Stomach (tissue), 9 donors: ENCODE results near the gene MMP13. TPM values are rescaled to one million over a fixed set of nuclear protein-coding genes. Genes with fewer than 3 reads are reported as not detected.

Experiments used
- DNase-seq, 2 donors: peaks; one replicate each; pipeline versions ENCODE4 v3.0.0 to v3.0.0-alpha.2; 2013 to 2019
- H3K27ac ChIP-seq, 5 donors: fragments of 200-600 bp in 4 of 5; sonication (generic) in 4 of 5; one replicate each; pipeline ENCODE4 v1.5.1; 2013 to 2019; ENCODE audit warnings: mild to moderate bottlenecking in 1 of 5, moderate library complexity in 1 of 5
- H3K27me3 ChIP-seq, 3 donors: fragments of 200-600 bp; sonication (generic); one replicate each; pipeline ENCODE4 v1.5.1; 2017 to 2019; ENCODE audit warnings: mixed run types in 1 of 3
- H3K36me3 ChIP-seq, 4 donors: fragments of 200-600 bp; sonication (generic); 1 replicate in 3 of 4; 2 replicates in 1 of 4; pipeline ENCODE4 v1.5.1; 2016 to 2019
- H3K4me1 ChIP-seq, 4 donors: fragments of 200-600 bp; sonication (generic); one replicate each; pipeline ENCODE4 v1.5.1; 2016 to 2019
- H3K4me3 ChIP-seq, 4 donors: fragments of 200-600 bp; sonication (generic) in 3 of 4; one replicate each; pipeline ENCODE4 v1.5.1; 2016 to 2019; ENCODE audit warnings: mild to moderate bottlenecking in 1 of 4
- H3K9me3 ChIP-seq, 4 donors: fragments of 200-600 bp; sonication (generic); one replicate each; pipeline ENCODE4 v1.5.1; 2016 to 2019
- EP300 ChIP-seq: sonication (generic); formaldehyde crosslinking; IDR thresholded peaks from one replicate; pipeline ENCODE4 v1.6.1; 2017; ENCODE audit warnings: antibody characterized with exemption
- POLR2A ChIP-seq, 4 donors: fragments of 450-650 bp; IDR thresholded peaks; one replicate each; pipeline ENCODE4 v1.6.1; 2016; ENCODE audit warnings: antibody characterized with exemption in 4 of 4, control low read depth in 2 of 4, mild to moderate bottlenecking in 1 of 4, moderate library complexity in 1 of 4
- POLR2AphosphoS5 ChIP-seq, 3 donors: sonication (generic); formaldehyde crosslinking; IDR thresholded peaks; one replicate each; pipeline ENCODE4 v1.6.1; 2016; ENCODE audit warnings: antibody characterized with exemption in 3 of 3
- WGBS, 5 donors: extraction: QIAGEN DNeasy Blood & Tissue Kit in 3 of 5; methylation state at CpG; one replicate each; pipeline versions ENCODE4 v1.1.5 to v1.1.7; 2013 to 2018; 5-methylcytosine and 5-hydroxymethylcytosine counted together
- intact Hi-C: fragments of 100-400 bp; cut with DNase I; formaldehyde crosslinking; loops from one replicate; pipeline ENCODE4 v1.15.1; 2023; ENCODE audit warnings: low total_unique reads
- polyA plus RNA-seq, 3 donors: library from polyadenylated mRNA; stranded (reverse); fragments of 200-250 nt; gene quantifications; one replicate each; pipeline ENCODE4 v1.2.3, GENCODE V29; 2013
- total RNA-seq, 5 donors: library from RNA; depleted of rRNA; stranded (reverse); fragments of >200 nt; gene quantifications; one replicate each; pipeline versions ENCODE4 v1.1.0 to v1.2.3, GENCODE V29; 2014 to 2016
- TF ChIP-seq, protein P1 (sequence below), 7 experiments: fragments of 450-650 bp in 4 of 7; fragments of 200-600 bp in 3 of 7; sonication (generic) in 3 of 7; IDR thresholded peaks; one replicate each; pipeline ENCODE4 v1.5.1; 2016 to 2019; ENCODE audit warnings: antibody characterized with exemption in 7 of 7, control low read depth in 2 of 7, mild to moderate bottlenecking in 1 of 7
- donor health status: healthy with polysubstance abuse.
- donor health status: Bipolar disorder and iron deficiency.
- donor health status: healthy.

Gene MMP13
- total and polyA plus RNA-seq, 8 donors = 0.25 TPM; not detected in 7

DNA sequence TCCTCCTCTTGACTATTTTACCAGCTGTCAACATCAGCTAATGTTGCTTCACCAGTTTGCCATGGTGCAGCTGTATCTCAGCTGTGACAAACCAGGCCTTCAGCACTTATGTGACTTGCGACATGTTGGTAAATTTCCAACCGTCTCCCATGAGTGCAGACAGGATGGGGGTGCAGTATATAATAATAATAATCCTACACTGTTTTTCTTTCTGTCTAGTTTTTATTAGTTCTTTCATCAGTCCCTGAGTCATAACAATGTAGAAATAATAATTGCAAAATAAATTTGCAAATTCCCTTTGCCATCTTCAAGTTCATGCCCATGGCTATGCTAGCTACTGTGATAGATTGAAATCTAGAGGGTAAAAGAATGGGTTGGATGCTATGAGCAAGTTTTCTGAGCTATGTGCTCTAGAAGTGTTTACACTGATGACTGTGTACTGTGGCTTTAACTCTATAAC, 4.9 kb downstream of the MMP13 start:
- no peak for DNase-seq
- 78 to 91% (median 83%) methylated on average over 2 of the region's 2 CpGs for WGBS, 5 donors
- TF ChIP-seq POLR2A (IDR thresholded peaks at IDR 0.05) = no peak
- TF ChIP-seq, protein P1, sequence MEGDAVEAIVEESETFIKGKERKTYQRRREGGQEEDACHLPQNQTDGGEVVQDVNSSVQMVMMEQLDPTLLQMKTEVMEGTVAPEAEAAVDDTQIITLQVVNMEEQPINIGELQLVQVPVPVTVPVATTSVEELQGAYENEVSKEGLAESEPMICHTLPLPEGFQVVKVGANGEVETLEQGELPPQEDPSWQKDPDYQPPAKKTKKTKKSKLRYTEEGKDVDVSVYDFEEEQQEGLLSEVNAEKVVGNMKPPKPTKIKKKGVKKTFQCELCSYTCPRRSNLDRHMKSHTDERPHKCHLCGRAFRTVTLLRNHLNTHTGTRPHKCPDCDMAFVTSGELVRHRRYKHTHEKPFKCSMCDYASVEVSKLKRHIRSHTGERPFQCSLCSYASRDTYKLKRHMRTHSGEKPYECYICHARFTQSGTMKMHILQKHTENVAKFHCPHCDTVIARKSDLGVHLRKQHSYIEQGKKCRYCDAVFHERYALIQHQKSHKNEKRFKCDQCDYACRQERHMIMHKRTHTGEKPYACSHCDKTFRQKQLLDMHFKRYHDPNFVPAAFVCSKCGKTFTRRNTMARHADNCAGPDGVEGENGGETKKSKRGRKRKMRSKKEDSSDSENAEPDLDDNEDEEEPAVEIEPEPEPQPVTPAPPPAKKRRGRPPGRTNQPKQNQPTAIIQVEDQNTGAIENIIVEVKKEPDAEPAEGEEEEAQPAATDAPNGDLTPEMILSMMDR (IDR thresholded peaks at IDR 0.05) = no peak
- no peak for TF ChIP-seq EP300
- no peak for TF ChIP-seq POLR2AphosphoS5 (IDR thresholded peaks at IDR 0.05)
- intact Hi-C loops = no loop called here
- no peaks in the 10 kb centered on the region for H3K36me3 ChIP-seq
- H3K4me3 ChIP-seq = no peak overlapping the region
- H3K9me3 ChIP-seq = no peaks in the 10 kb centered on the region
- no peak overlapping the region for H3K27ac ChIP-seq
- no peaks in the 10 kb centered on the region for H3K27me3 ChIP-seq
- H3K4me1 ChIP-seq = no peaks in the 10 kb centered on the region

GRCh38 chr11:102946237-102946636, 9.3 kb downstream of the MMP13 start:
- Histone ChIP-seq H3K4me1 (peaks cover 0 to 2% (median under 1%) of the 10 kb centered on the region in 4 donors), H3K27ac (no peak overlapping the region), H3K4me3 (no peak overlapping the region), H3K9me3 (no peaks in the 10 kb centered on the region), H3K36me3 (no peaks in the 10 kb centered on the region), H3K27me3 (peaks cover 0 to 8% (median 0%) of the 10 kb centered on the region in 3 donors)
- TF ChIP-seq POLR2A (IDR thresholded peaks at IDR 0.05) = no peak
- no peak for TF ChIP-seq EP300
- intact Hi-C loops = no loop called here
- DNase-seq = no peak
- WGBS, 5 donors = 16 to 46% (median 35%) methylated on average over 3 of the region's 3 CpGs

DNA sequence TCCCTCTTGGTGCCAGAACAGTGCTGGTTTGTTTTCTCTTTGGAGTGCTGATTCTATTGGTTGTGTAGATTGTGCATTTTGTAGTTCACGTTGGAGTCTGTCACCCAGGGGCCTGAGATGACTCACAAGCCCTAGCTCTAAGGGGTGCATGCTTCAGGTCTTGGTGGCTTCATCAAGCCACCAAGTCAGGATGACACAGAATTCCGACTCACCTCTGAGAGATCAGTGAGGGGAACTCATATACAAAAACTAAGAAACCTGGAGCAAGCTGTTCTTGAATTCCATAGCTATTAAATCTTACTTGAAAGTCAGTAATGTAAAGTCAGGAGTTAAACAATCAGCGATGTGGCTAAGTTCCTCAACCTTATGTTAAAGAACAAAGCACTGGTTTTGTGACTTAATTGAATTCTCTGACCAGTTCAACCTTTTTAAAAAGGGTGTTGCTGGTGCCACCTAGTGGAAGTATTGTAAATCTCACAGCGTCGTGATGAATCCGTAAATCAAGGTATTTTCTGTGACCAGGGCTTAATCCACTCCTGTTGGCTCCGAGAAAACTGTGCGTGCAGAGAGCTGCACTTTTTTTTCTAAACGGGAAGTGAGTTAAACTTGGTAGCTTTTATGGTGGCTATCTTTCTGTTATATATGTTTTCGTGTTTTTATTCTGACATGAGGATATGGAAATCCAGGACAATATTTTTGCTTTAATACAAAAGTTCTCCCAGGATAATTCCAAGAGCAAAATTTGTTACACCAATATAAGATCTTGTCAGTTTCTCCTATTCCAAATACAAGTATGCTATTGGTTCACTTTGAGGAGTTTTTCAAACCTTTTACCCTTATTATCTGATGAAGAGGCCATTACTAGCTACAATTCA, 14.6 kb downstream of the MMP13 start:
- 15 to 19% (median 16%) methylated on average over 10 of the region's 10 CpGs for WGBS, 5 donors
- intact Hi-C loops = no loop called here

DNA sequence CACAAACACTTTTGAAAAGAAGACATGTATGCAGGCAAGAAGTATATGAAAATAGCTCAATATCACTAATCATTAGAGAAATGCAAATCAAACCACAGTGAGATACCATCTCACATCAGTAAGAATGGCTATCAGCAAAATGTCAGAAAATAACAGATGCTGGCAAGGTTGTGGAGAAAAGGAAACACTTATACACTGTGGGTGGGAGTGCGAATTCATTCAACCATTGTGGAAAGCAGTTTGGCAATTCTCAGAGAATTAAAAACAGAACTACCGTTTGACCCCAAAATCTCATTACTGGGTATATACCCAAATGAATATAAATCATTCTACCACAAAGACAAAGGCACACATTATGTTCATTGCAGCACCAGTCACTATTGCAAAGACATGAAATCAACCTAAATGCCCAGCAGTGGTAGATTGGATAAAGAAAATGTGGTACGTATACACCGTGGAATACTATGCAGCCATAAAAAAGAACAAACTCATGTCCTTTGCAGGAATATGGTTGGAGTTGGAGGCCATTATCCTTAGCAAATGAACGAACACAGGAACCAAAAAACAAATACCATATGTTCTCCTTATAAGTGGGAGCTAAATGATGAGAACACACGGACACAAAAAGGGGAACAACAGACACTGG, 18.5 kb downstream of the MMP13 start:
- Histone ChIP-seq H3K27ac (no peak overlapping the region), H3K36me3 (no peaks in the 10 kb centered on the region), H3K9me3 (no peaks in the 10 kb centered on the region), H3K4me1 (peaks cover 0 to 13% (median 4%) of the 10 kb centered on the region in 4 donors), H3K4me3 (no peak overlapping the region), H3K27me3 (peaks cover 0 to under 1% (median 0%) of the 10 kb centered on the region in 3 donors)
- intact Hi-C loops = no loop called here
- no peak for TF ChIP-seq EP300
- TF ChIP-seq POLR2A (IDR thresholded peaks at IDR 0.05) = no peak
- TF ChIP-seq, protein P1 (IDR thresholded peaks at IDR 0.05) = no peak
- no peak for TF ChIP-seq POLR2AphosphoS5 (IDR thresholded peaks at IDR 0.05)
- 91 to 96% (median 93%) methylated on average over 6 of the region's 6 CpGs for WGBS, 5 donors
- DNase-seq = no peak

More for the DNA sequence above, 14.6 kb downstream of the MMP13 start:
- TF ChIP-seq EP300 (no peak), POLR2AphosphoS5 (IDR thresholded peaks at IDR 0.05) (no peak), POLR2A (IDR thresholded peaks at IDR 0.05) (no peak)
- TF ChIP-seq, protein P1 (IDR thresholded peaks at IDR 0.05) = peak in 5 of 7 experiments; percentile 67 to 81 (median 74)
- Histone ChIP-seq H3K4me1 (peaks cover 0 to 13% (median 4%) of the 10 kb centered on the region in 4 donors), H3K36me3 (no peaks in the 10 kb centered on the region), H3K4me3 (no peak overlapping the region), H3K9me3 (no peaks in the 10 kb centered on the region), H3K27ac (no peak overlapping the region), H3K27me3 (peaks cover 0 to 8% (median 0%) of the 10 kb centered on the region in 3 donors)
- peak; percentile 60 to 84 for DNase-seq
